SK-N-SH (cell line): ENCODE measurements around the gene ZNF750. TPM values are rescaled to one million over a fixed set of nuclear protein-coding genes. Genes with fewer than 3 reads are reported as not detected.

Experiments used
- CTCF ChIA-PET: fragments of 300-600, 350-600 bp; formaldehyde crosslinking; extraction: SDS; loops from one replicate; lab custom pipeline; 2021; lab: Yijun Ruan, JAX
- POLR2A ChIA-PET: fragments of 350-600 bp; sonication (Branson Sonifier 250); formaldehyde crosslinking; extraction: SDS; loops from one replicate; lab custom pipeline; 2020; ENCODE audit warnings: antibody characterized with exemption, inconsistent platforms; lab: Yijun Ruan, JAX
- DNase-seq: peaks from one replicate; pipeline ENCODE4 v3.0.0; 2012
- H2AFZ ChIP-seq: fragments of 200-600 bp; sonication (generic); 2 replicates; pipeline ENCODE4 v1.8.1; 2016; ENCODE audit warnings: antibody characterized with exemption, mild to moderate bottlenecking, low read depth
- H3F3A ChIP-seq: fragments of 200-600 bp; sonication (generic); replicated peaks from 2 replicates; pipeline ENCODE3; 2016; ENCODE audit warnings: antibody characterized with exemption, mild to moderate bottlenecking; ENCODE audit not compliant: insufficient read depth
- H3K27ac ChIP-seq, 2 experiments: fragments of 200-500 bp in 1 of 2; fragments of 200-600 bp in 1 of 2; sonication (Bioruptor generic) in 1 of 2; sonication (generic), shearing (Covaris generic) in 1 of 2; 2 replicates each; pipeline versions ENCODE4 v1.5.1 to v1.6.1; 2014 to 2016; ENCODE audit warnings: low read depth in 2 of 2, inconsistent platforms in 1 of 2, low read length in 1 of 2, mild to moderate bottlenecking in 1 of 2, mixed read lengths in 1 of 2
- H3K27me3 ChIP-seq: fragments of 200-600 bp; sonication (generic), shearing (Covaris generic); 2 replicates; pipeline ENCODE4 v1.6.1; 2016; ENCODE audit warnings: mixed run types; ENCODE audit not compliant: insufficient read depth
- H3K36me3 ChIP-seq, 2 experiments: fragments of 200-500 bp in 1 of 2; fragments of 200-600 bp in 1 of 2; sonication (Bioruptor generic) in 1 of 2; sonication (generic) in 1 of 2; replicated peaks in 1 of 2; 2 replicates each; pipeline versions ENCODE3 to v1.5.1; 2014 to 2016; ENCODE audit warnings: low read length in 1 of 2, mild to moderate bottlenecking in 1 of 2; ENCODE audit not compliant: insufficient read depth in 2 of 2, control insufficient read depth in 1 of 2
- H3K4me1 ChIP-seq, 2 experiments: fragments of 200-500 bp in 1 of 2; fragments of 200-600 bp in 1 of 2; sonication (Bioruptor generic) in 1 of 2; sonication (generic), shearing (Covaris generic) in 1 of 2; 2 replicates each; pipeline versions ENCODE4 v1.5.1 to v1.6.1; 2014 to 2016; ENCODE audit warnings: low read depth in 1 of 2, low read length in 1 of 2, mixed run types in 1 of 2; ENCODE audit not compliant: insufficient read depth in 2 of 2, control insufficient read depth in 1 of 2
- H3K4me2 ChIP-seq: fragments of 200-600 bp; sonication (generic), shearing (Covaris generic); 2 replicates; pipeline ENCODE4 v1.6.1; 2017; ENCODE audit warnings: mixed run types
- H3K4me3 ChIP-seq, 2 experiments: fragments of 200-500 bp in 1 of 2; fragments of 200-600 bp in 1 of 2; sonication (Bioruptor generic) in 1 of 2; sonication (generic), shearing (Covaris generic) in 1 of 2; 2 replicates each; pipeline versions ENCODE4 v1.5.1 to v1.8.1; 2014 to 2016; ENCODE audit warnings: low read depth in 2 of 2, inconsistent platforms in 1 of 2, low read length in 1 of 2, mild to moderate bottlenecking in 1 of 2, mixed read lengths in 1 of 2, moderate library complexity in 1 of 2
- H3K79me2 ChIP-seq: fragments of 200-600 bp; sonication (generic); 2 replicates; pipeline ENCODE4 v1.8.1; 2017; ENCODE audit warnings: mild to moderate bottlenecking; ENCODE audit not compliant: insufficient read depth
- H3K9ac ChIP-seq: fragments of 200-600 bp; sonication (generic); 2 replicates; pipeline ENCODE4 v1.6.1; 2017; ENCODE audit warnings: mixed run types
- H3K9me2 ChIP-seq: fragments of 200-600 bp; sonication (generic); 2 replicates; pipeline ENCODE4 v1.6.1; 2017; ENCODE audit warnings: mixed run types
- H3K9me3 ChIP-seq: fragments of 200-600 bp; sonication (generic); 2 replicates; pipeline ENCODE4 v1.6.1; 2017; ENCODE audit warnings: mixed run types, mild to moderate bottlenecking, moderate library complexity
- H4K20me1 ChIP-seq: fragments of 200-600 bp; sonication (generic); 2 replicates; pipeline ENCODE4 v1.6.1; 2017; ENCODE audit warnings: mild to moderate bottlenecking, mixed run types; ENCODE audit not compliant: insufficient read depth
- CHD2 ChIP-seq: fragments of 150-350 bp; IDR thresholded peaks from 2 replicates; pipeline ENCODE4 v1.6.1; 2018; ENCODE audit warnings: low read length; ENCODE audit not compliant: partially characterized antibody
- ELF1 ChIP-seq: IDR thresholded peaks from 2 replicates; pipeline ENCODE4 v1.4.0; 2012
- EZH2phosphoT487 ChIP-seq: fragments of 200-600 bp; sonication (generic); IDR thresholded peaks from 2 replicates; pipeline ENCODE4 v1.6.1; 2017; ENCODE audit warnings: low read depth, mixed run types, mild to moderate bottlenecking, antibody characterized with exemption, moderate library complexity, borderline replicate concordance
- FOXJ3 ChIP-seq: sonication (generic); formaldehyde crosslinking; IDR thresholded peaks from 2 replicates; pipeline ENCODE4 v1.5.1; 2020; ENCODE audit warnings: mild to moderate bottlenecking, missing genetic modification reagents
- GATA2 ChIP-seq: sonication (generic); formaldehyde crosslinking; IDR thresholded peaks from 2 replicates; pipeline ENCODE4 v1.5.0; 2020; ENCODE audit warnings: mild to moderate bottlenecking, missing genetic modification reagents
- JUND ChIP-seq: IDR thresholded peaks from 2 replicates; pipeline ENCODE4 v1.4.0; 2012
- MEF2A ChIP-seq: IDR thresholded peaks from 2 replicates; pipeline ENCODE4 v1.4.0; 2012; ENCODE audit warnings: low read depth, borderline replicate concordance
- MXI1 ChIP-seq: IDR thresholded peaks from 2 replicates; pipeline ENCODE4 v1.6.1; 2012; ENCODE audit warnings: mild to moderate bottlenecking, low read depth, low read length, improper control_type of control experiment
- NFIC ChIP-seq: IDR thresholded peaks from 2 replicates; pipeline ENCODE4 v1.4.0; 2012; ENCODE audit warnings: borderline replicate concordance
- POLR2AphosphoS5 ChIP-seq: IDR thresholded peaks from 2 replicates; pipeline ENCODE4 v1.6.1; 2012; ENCODE audit warnings: low read depth, low read length
- RFX5 ChIP-seq: IDR thresholded peaks from 2 replicates; pipeline ENCODE4 v1.6.1; 2012; ENCODE audit warnings: mild to moderate bottlenecking, improper control_type of control experiment, low read length
- RXRA ChIP-seq: IDR thresholded peaks from 2 replicates; pipeline ENCODE4 v1.4.0; 2012; ENCODE audit warnings: low read depth, mild to moderate bottlenecking, borderline replicate concordance
- SIN3A ChIP-seq: IDR thresholded peaks from 2 replicates; pipeline ENCODE4 v1.6.1; 2012; ENCODE audit warnings: low read depth, mild to moderate bottlenecking, low read length, moderate library complexity, borderline replicate concordance
- TAF1 ChIP-seq: IDR thresholded peaks from 2 replicates; pipeline ENCODE4 v1.6.1; 2012; ENCODE audit warnings: low read depth, mild to moderate bottlenecking, low read length, moderate library complexity, borderline replicate concordance
- TEAD4 ChIP-seq: IDR thresholded peaks from 2 replicates; pipeline ENCODE4 v1.4.0; 2012; ENCODE audit warnings: mild to moderate bottlenecking, borderline replicate concordance; ENCODE audit not compliant: insufficient read depth
- USF2 ChIP-seq: fragments of 150-350 bp; IDR thresholded peaks from 2 replicates; pipeline ENCODE4 v1.6.1; 2017; ENCODE audit warnings: antibody characterized with exemption, low read length, low read depth, borderline replicate concordance
- YY1 ChIP-seq: IDR thresholded peaks from 2 replicates; pipeline ENCODE4 v1.4.0; 2012; ENCODE audit warnings: low read depth, mild to moderate bottlenecking
- WGBS: methylation state at CpG from one replicate; pipeline ENCODE4 v1.1.6; 2017; ENCODE audit warnings: low lambda C conversion rate; 5-methylcytosine and 5-hydroxymethylcytosine counted together
- polyA plus RNA-seq, 3 experiments: library from polyadenylated mRNA; depleted of rRNA; stranded (reverse); fragments of >200 nt; gene quantifications; 2 replicates each; pipeline ENCODE4 v1.2.3, GENCODE V29; 2012
- TF ChIP-seq, protein P1 (sequence below): IDR thresholded peaks from 2 replicates; pipeline ENCODE4 v1.4.0; 2012; ENCODE audit warnings: low read depth, borderline replicate concordance
- TF ChIP-seq, protein P2 (sequence below): fragments of 200-600 bp; sonication (generic); IDR thresholded peaks from 2 replicates; pipeline ENCODE4 v1.6.1; 2017; ENCODE audit warnings: antibody characterized with exemption, mild to moderate bottlenecking, moderate library complexity

The ZNF750 gene
- polyA plus RNA-seq, 1 of the 3 experiments (the other 2 are of a cell fraction) = not detected

GRCh38 chr17:82870091-82870491 lies 30.3 kb upstream of the ZNF750 start:
- CTCF ChIA-PET = interaction anchor here (1.0 to 1.1 kb wide), 2 partner anchors 45 to 88 kb away, joined by 3 read pairs; no protein-coding TSS in a partner anchor
- Histone ChIP-seq H3K4me1 (peaks cover 13 to 30% of the 10 kb centered on the region in 2 experiments), H3K4me2 (no peak overlapping the region), H3F3A (no peaks in the 10 kb centered on the region), H4K20me1 (0 out of 2 replicates have a peak, but pooled peaks cover 6% of the 10 kb centered on the region), H3K9me2 (no peaks in the 10 kb centered on the region), H3K9ac (no peak overlapping the region), H3K9me3 (no peaks in the 10 kb centered on the region)
- no peak for DNase-seq
- TF ChIP-seq, protein P1, sequence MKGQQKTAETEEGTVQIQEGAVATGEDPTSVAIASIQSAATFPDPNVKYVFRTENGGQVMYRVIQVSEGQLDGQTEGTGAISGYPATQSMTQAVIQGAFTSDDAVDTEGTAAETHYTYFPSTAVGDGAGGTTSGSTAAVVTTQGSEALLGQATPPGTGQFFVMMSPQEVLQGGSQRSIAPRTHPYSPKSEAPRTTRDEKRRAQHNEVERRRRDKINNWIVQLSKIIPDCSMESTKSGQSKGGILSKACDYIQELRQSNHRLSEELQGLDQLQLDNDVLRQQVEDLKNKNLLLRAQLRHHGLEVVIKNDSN = no peak
- no peak for TF ChIP-seq NFIC
- no peak for TF ChIP-seq MXI1
- TF ChIP-seq TEAD4 = no peak
- no peak for TF ChIP-seq MEF2A
- TF ChIP-seq, protein P2, sequence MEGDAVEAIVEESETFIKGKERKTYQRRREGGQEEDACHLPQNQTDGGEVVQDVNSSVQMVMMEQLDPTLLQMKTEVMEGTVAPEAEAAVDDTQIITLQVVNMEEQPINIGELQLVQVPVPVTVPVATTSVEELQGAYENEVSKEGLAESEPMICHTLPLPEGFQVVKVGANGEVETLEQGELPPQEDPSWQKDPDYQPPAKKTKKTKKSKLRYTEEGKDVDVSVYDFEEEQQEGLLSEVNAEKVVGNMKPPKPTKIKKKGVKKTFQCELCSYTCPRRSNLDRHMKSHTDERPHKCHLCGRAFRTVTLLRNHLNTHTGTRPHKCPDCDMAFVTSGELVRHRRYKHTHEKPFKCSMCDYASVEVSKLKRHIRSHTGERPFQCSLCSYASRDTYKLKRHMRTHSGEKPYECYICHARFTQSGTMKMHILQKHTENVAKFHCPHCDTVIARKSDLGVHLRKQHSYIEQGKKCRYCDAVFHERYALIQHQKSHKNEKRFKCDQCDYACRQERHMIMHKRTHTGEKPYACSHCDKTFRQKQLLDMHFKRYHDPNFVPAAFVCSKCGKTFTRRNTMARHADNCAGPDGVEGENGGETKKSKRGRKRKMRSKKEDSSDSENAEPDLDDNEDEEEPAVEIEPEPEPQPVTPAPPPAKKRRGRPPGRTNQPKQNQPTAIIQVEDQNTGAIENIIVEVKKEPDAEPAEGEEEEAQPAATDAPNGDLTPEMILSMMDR = no peak
- TF ChIP-seq, all 33 proteins: peak for 0
- WGBS = 94% methylated on average over 35 of the region's 35 CpGs
- POLR2A ChIA-PET = no interaction called here
- Histone ChIP-seq H3K36me3 (peaks cover 0 to 23% of the 10 kb centered on the region in 2 experiments), H3K27me3 (no peaks in the 10 kb centered on the region), H3K4me3 (no peak overlapping the region), H3K27ac (no peak overlapping the region), H3K79me2 (peaks cover 24% of the 10 kb centered on the region; the same call in 1 of the 2 replicates), H2AFZ (no peak overlapping the region)

DNA sequence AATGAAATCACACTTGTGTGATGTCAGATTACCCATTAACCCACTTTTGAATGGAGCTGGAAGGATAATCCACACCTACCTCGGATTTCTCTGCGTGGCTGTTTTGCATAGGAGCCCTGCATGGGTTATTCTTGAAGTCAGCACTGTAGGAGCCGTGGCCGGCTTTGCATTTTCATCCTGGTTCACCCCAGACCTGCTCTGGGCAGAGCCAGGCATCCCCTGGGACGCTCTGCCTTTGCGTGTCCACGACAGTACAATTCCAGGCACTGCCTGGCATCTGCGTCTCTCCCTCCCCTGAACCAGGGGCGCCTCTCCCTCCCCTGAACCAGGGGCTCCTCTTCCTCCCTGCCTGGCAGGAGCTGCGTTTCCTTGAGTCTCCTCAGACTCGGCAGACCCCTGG lies 29.7 kb upstream of the ZNF750 start:
- no peak for TF ChIP-seq CHD2
- no peak for TF ChIP-seq USF2
- TF ChIP-seq POLR2AphosphoS5 = no peak
- TF ChIP-seq RFX5 = no peak
- TF ChIP-seq RXRA = no peak
- no peak for TF ChIP-seq YY1
- no peak for TF ChIP-seq GATA2 (CRISPR knock-in tag)
- no peak for TF ChIP-seq SIN3A
- TF ChIP-seq FOXJ3 (CRISPR knock-in tag) = no peak
- no peak for TF ChIP-seq JUND
- TF ChIP-seq ELF1 = no peak
- no peak for TF ChIP-seq EZH2phosphoT487
- no peak for TF ChIP-seq TAF1
- TF ChIP-seq, all 33 proteins: peak for 0
- H3K27ac ChIP-seq = no peak overlapping the region
- H3K79me2 ChIP-seq = peaks cover 28% of the 10 kb centered on the region; the same call in 1 of the 2 replicates
- no peak for DNase-seq
- no peak overlapping the region for H3K4me3 ChIP-seq
- no peaks in the 10 kb centered on the region for H3K9me2 ChIP-seq
- H3F3A ChIP-seq = peaks cover under 1% of the 10 kb centered on the region
- WGBS = 93% methylated on average over 11 of the region's 11 CpGs
- H3K4me2 ChIP-seq = no peak overlapping the region
- no peak overlapping the region for H2AFZ ChIP-seq
- peaks cover 17 to 35% of the 10 kb centered on the region in 2 experiments for H3K4me1 ChIP-seq
- H3K36me3 ChIP-seq = peaks cover 0 to 23% of the 10 kb centered on the region in 2 experiments
- no peaks in the 10 kb centered on the region for H3K27me3 ChIP-seq
- ChIA-PET POLR2A (no interaction called here), CTCF (interaction anchor here (0.8 to 1.1 kb wide), 2 partner anchors 45 to 48 kb away, joined by 3 read pairs; no protein-coding TSS in a partner anchor)
- H3K9me3 ChIP-seq = no peaks in the 10 kb centered on the region
- H4K20me1 ChIP-seq = peaks cover 8% of the 10 kb centered on the region
- H3K9ac ChIP-seq = no peak overlapping the region
